Measurements from ENCODE around the gene KDM2A.

KDM2A gene

GRCh38 chr11:67099831-67100324 is 19.2 kb upstream of the KDM2A start:
- H3K4me3 ChIP-seq (ENCODE audit: low read depth, low read length) = no peak overlapping the region
- TF ChIP-seq, protein P1, sequence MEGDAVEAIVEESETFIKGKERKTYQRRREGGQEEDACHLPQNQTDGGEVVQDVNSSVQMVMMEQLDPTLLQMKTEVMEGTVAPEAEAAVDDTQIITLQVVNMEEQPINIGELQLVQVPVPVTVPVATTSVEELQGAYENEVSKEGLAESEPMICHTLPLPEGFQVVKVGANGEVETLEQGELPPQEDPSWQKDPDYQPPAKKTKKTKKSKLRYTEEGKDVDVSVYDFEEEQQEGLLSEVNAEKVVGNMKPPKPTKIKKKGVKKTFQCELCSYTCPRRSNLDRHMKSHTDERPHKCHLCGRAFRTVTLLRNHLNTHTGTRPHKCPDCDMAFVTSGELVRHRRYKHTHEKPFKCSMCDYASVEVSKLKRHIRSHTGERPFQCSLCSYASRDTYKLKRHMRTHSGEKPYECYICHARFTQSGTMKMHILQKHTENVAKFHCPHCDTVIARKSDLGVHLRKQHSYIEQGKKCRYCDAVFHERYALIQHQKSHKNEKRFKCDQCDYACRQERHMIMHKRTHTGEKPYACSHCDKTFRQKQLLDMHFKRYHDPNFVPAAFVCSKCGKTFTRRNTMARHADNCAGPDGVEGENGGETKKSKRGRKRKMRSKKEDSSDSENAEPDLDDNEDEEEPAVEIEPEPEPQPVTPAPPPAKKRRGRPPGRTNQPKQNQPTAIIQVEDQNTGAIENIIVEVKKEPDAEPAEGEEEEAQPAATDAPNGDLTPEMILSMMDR (IDR thresholded peaks at IDR 0.05; ENCODE audit: low read depth, low read length) = no peak
- DNase-seq (ENCODE audit: low read depth, low spot score) = no peak
- in situ Hi-C loops (cut with HindIII; ENCODE audit: low sequenced_read_pairs) = no loop called here

DNA sequence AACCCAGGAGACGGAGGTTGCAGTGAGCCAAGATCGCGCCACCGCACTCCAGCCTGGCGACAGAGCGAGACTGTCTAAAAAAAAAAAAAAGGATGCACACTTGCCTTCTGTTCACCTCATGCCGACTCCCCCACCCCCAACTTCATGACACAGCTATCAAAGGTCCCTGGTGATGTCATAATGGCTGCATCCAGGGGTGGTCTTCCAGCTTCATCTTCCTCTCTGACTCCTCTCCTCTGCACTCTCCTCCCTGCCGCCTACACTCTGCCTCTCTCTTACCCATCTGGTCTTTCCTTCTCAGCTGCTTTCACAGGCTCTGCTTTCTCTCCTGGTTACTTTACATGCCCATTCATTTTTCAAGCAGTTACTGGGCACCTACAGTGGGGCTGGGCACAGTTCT is 16.4 kb upstream of the KDM2A start:
- DNase-seq (ENCODE audit: low read depth, low spot score) = no peak
- in situ Hi-C loops (cut with HindIII; ENCODE audit: low sequenced_read_pairs) = no loop called here
- H3K4me3 ChIP-seq (ENCODE audit: low read depth, low read length) = no peak overlapping the region
- TF ChIP-seq, protein P1 (IDR thresholded peaks at IDR 0.05; ENCODE audit: low read depth, low read length) = no peak

GRCh38 chr11:67105964-67106363 is 13.1 kb upstream of the KDM2A start:
- no peak overlapping the region for H3K4me3 ChIP-seq (ENCODE audit: low read depth, low read length)
- in situ Hi-C loops (cut with HindIII; ENCODE audit: low sequenced_read_pairs) = no loop called here
- DNase-seq (ENCODE audit: low read depth, low spot score) = no peak
- TF ChIP-seq, protein P1 (IDR thresholded peaks at IDR 0.05; ENCODE audit: low read depth, low read length) = no peak

- in situ Hi-C loops (cut with HindIII; ENCODE audit: low sequenced_read_pairs) = no loop called here
- no peak overlapping the region for H3K4me3 ChIP-seq (ENCODE audit: low read depth, low read length)
- TF ChIP-seq, protein P1 (IDR thresholded peaks at IDR 0.05; ENCODE audit: low read depth, low read length) = no peak
- DNase-seq (ENCODE audit: low read depth, low spot score) = no peak
Measured at GRCh38 chr11:67111261-67111660, 7.8 kb upstream of the KDM2A start.

GRCh38 chr11:67113231-67113721 is 5.8 kb upstream of the KDM2A start:
- H3K4me3 ChIP-seq (ENCODE audit: low read depth, low read length) = no peak overlapping the region
- TF ChIP-seq, protein P1 (IDR thresholded peaks at IDR 0.05; ENCODE audit: low read depth, low read length) = no peak
- in situ Hi-C loops (cut with HindIII; ENCODE audit: low sequenced_read_pairs) = no loop called here
- DNase-seq (ENCODE audit: low read depth, low spot score) = no peak

- H3K4me3 ChIP-seq (ENCODE audit: low read depth, low read length) = no peak overlapping the region
- DNase-seq (ENCODE audit: low read depth, low spot score) = no peak
- in situ Hi-C loops (cut with HindIII; ENCODE audit: low sequenced_read_pairs) = no loop called here
- TF ChIP-seq, protein P1 (IDR thresholded peaks at IDR 0.05; ENCODE audit: low read depth, low read length) = no peak
Measured at GRCh38 chr11:67114275-67114896, 4.7 kb upstream of the KDM2A start.
